Putamen (tissue), 1 donor: ENCODE results near the gene ABCA5.
A peak's percentile ranks its signal among the peaks of the same experiment; 100 is the strongest.

Experiments used
- DNase-seq: peaks from one replicate; pipeline ENCODE4 v3.0.0-alpha.2; 2016; ENCODE audit warnings: low spot score

Gene ABCA5

DNA sequence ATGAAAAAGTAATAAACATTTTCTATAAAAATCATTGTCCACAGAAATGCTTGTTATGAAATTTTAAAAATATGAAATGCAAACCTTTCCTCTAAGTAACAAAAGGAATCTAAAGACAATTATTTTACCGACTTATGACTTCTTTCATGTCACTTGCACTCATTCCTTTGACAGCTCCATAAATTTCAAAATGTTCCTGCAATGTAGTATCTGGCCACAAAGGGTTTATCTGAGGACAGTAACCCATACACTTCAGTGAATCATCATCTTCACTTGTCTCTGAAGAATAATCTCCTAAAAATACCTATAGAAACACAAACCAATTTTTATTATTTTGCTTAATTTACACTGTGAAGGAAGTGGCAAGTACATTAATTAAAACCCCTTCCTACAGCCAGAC lies 72.7 kb downstream of the ABCA5 start:
- no peak for DNase-seq

DNA sequence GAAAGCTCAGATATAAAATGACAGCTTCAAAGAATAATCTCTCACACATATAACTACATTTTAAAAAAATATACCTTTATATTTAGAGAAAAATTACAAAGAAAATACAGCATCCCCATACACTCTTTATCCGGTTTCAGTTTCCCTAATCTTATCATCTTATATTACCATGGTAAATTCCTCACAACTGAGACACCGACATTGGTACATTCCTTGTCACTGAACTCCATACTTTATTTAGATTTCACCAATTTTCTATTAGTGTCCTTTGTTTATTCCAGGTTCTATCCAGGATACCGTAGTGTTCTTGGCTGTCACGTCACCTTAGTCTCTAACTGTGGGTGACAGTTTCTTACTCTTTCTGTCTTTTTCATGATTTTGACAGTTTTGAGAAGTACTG lies 76.3 kb downstream of the ABCA5 start:
- no peak for DNase-seq

DNA sequence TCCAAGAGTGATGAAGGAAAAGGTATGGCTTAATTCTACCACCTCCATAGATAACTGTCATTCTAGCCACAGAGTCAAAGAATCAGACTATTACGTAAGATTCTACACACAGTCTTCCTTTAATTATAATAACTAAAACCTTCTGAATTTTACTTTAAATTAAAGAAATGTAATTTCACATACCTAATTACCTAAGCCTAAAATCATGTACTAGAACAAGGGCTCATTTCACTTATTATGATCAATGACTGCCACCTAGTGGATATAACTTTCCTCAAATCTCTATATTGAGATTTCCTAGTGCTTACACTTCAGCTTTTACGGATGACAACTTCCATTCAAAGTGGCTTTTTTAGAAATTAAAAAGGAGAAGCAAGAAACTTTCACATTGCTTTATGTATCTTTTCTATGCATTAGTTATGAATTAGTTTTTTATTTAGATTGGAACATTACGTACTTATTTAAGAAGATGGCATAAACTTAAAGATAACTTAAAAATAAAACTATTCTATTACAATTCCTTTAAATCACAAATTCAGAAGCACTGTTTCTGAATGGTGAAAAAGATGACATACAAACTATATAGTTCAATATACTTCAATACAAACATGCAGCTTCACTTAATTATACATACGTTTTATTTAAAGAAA lies 80.1 kb downstream of the ABCA5 start:
- peak; percentile 55 for DNase-seq

DNA sequence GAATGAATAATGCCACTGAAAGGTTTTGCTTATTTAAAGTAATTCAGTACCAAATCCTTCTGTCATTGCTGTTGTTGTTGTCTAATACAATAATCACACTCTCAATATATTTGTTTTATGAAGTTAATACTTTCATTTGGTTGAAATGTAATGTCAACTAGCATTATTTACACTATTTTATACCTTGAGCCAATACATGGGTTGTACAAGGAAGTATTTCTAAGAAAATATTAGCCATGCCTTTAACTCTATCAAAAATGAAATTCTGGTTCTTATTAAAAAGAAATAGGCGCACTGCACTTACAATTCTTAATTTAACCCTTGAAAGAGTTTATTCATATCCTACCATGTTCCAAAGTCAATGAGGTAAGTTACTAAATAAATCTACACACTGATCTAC lies 80.7 kb downstream of the ABCA5 start:
- no peak for DNase-seq

DNA sequence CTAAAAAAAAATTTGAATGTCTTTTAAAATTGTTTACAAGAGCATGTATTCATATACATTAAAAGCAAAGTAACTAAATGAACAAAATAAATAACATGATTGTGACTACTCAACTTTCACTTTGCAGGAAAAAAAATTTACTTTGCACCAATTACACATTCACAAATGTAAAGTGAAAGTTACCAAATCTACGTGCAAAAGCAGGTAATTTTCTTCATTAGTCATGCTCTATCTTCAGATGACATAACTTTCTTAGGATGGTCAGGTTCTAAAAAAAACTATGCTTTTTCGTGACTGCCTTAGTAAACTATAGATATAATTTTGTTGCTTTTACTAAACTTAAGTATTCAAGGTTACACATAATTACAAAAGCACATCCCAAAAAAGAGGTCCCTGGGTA lies 81.3 kb downstream of the ABCA5 start:
- DNase-seq, result no peak

DNA sequence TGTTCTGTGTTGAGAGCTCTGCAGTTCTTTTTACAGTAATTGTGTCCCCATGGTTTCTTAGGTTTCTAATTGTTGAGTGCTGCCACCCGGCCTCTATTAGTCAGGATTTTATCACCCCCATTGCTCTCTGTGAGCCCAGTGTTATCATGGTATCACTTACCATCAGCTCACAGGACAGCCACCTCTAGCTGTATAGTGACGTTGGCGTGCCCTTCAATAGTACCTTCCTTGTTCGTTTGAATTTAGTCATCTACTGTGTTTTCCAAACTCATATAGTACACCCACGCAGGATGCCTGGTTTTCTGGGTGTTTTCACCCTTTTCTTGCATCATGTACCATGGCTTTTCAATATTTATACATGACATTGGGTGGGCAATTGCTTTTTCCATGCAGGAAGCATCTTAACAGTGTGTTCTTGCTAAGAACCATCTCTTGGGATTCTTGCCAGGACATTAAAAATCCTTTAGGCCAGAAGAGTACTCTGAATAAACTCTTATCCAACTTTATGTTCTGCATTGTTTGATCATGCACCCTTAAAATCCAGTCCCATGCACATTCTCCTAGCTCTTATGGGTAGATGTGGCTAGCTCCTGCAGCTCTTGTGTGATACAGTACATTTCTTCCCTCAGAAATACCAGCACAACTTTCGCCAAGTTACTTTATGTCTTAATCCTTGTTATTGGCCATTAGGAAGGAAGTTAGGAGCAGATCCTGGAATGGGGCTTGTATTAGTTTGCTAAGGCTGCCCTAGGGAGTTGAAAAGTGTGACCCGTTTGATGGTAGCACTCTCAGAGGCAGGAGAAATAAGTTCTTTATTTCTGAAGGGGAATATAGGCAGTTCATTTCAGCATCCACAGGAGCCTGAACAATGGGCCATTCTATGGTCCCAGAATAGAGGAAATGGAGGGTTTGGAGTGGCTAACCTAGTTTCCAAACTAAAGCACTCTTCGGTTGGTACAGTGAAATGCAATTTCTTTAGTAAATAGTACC lies 87.0 kb downstream of the ABCA5 start:
- DNase-seq, result no peak

DNA sequence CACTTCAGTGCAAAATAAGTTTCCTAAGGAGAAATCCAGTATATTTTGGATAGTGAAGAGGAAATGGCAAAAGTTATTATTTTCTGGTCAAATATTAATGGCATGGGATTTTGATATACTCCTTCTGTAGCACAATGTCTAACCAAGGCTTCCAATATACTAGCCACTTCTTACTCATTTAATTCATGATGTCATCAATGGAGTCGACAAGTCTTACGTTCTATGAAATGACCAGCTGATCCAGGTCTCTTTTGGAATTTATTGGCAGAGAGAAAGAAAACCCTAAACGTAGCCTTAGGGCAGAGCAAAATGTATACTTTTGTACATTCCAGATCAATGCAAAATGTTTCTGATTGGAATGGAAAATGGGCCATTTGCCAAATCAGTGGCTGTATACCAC lies 90.0 kb downstream of the ABCA5 start:
- no peak for DNase-seq

DNA sequence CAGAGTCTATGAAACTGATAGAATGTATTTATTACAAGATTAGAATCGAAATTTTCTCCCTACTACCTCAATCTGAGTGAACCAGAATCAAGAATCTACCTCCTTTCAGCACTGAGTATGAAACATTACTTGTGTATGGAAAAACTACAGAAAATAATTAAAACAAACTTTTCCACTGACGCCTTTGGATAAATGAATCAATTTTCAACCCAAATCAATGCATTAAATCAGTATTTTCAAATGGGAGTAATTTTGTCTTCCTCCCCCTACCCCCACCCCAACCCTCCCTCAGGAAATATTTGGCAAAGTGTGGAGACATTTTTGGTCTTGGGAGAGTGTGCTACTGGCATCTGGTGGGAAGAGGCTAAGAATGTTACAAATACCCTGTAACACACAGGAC lies 90.5 kb downstream of the ABCA5 start:
- no peak for DNase-seq

DNA sequence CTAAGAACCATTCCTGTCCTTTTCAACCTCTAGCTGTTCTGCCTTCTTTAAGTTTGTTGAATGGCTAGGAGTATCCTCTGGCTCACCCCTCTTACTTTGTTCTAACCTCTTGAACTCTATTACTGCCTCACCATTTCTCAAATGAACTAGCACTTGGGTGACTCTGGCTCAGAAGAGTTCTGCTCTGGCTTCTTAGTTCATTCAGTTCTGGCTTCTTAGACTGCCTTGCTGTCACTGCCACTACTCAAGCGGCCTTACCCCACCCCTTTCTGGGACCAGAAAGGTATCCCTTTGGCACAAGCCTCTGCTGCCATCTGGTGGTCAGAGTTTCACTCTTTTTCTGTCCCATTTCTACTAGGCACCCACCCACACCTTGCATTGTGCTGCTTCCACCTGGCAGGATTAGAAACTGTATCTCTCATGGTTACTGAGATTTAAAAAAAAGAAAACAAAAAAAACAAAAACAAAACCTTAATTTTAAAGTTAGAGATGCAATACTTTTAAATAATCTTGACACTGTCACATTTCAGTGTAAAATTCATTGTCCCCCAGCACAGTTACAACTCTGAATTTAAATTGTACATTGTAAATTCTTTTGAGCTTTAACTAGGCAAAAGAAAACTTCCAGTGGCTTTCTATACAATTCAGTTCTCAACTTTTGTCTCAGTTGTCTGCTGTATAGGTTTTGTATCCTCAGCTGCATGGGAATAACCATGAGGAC lies 91.4 kb downstream of the ABCA5 start:
- DNase-seq, result peak; percentile 80

DNA sequence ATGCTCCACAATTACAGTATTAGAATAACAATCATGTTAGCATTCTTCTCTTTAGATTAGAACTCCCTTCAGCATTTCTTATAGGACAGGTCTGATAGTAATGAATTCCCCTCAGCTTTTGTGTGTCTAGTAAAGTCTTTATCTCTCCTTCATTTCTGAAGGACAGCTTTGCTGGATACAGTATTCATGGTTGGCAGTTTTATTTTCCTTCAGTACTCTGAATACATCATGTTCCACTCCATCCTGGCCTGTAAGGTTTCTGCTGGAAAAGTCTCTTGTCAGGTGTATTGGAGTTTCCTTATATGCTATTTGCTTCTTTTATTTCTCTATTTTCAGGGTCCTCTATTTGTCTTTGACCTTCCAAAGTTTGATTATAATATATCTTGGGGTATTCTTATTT lies 94.3 kb downstream of the ABCA5 start:
- no peak for DNase-seq

DNA sequence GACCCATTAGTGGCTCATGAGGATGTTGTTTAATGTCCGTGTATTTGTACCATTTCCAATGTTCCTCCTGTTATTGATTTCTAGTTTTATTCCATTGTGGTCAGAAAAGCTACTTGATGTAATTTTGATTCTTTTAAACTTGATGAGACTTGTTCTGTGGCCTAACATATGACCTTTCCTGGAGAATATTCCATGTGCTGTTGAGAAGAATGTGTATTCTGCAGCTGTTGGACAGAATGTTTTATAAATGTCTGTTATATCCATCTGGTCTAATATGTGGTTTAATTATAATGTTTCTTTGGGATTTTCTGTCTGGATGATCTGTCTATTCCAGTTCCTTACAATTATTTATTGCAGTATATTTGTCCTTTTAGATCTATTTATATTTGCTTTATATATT lies 95.4 kb downstream of the ABCA5 start:
- no peak for DNase-seq

DNA sequence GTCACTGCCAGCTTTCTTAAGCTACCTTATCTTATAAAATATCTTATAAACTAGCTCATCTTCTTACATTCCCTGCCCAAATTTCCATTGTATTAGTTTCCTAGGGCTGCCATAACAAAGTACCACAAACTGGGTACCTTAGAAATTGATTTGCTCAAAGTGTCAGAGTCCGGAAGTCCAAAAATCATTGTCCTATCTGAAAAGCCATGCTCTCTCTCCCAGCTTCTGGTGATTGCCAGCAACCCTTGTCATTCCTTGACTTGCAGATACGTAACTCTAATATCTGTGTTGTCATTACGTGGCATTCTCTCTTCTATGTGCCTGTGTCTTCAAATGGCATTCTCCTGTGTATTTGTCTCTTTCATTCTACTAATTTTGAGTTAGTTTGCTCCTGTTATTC lies 96.0 kb downstream of the ABCA5 start:
- DNase-seq, result no peak

DNA sequence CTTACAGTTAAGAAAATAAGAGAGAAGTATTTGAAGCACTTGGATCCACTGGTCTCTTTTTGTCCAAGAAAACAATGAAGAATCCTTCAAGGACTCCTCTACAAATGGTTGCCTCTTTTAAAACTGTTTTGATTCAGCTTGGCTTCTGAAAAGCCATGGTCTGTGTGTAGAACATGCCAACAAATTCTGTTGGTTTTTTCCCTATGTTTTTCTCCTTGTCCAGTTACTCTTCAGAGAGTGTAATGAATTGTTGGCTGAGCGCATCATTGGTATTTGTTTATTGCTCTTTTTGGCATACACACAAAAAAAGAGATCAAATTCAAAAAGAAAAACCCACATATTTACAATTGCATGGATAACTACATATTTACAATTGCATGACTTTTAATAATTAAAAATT lies 98.4 kb downstream of the ABCA5 start, which contains the start of gene ABCA10:
Gene ABCA10, minus strand, starts transcription at position 249 of the 400 bp plus-strand sequence. CDS start 3,466 bp downstream, outside the sequence.
- DNase-seq, result no peak

DNA sequence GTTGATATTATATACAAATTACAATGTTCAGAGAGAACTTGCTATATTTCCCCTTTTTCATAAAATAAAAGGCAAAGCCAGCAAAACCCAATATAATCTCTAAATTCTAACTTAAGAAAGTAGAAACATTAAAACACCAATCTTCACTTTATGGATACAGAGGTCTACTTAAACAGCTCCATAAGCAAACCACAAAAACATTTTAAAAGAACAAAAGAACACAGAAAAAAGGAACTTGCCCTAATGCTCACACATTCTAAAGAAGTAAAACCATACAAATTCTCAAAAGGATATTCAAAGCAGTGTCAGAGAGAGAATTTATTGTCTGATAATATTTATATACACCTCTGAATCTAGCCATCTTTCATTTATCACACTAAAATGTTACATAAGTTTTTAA lies 98.9 kb downstream of the ABCA5 start:
- DNase-seq, result no peak

DNA sequence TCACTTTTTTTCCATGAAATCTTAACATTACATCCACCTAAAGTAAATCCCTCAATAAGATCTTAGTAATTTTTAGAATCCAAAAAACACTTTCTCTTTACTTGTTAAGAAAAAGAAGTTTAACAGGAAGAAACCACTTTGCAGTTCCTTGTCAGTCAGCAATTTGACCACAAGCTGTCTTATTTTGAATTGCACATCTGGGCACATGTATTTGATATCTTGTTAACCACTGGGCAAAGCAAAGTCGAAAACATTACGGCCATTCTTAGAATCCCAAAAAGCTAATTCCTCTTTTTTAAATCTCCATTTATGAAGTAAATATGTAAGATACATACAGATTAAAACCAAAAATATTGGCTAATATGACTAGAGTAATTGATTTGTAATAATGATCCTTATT lies 99.4 kb downstream of the ABCA5 start:
- no peak for DNase-seq

DNA sequence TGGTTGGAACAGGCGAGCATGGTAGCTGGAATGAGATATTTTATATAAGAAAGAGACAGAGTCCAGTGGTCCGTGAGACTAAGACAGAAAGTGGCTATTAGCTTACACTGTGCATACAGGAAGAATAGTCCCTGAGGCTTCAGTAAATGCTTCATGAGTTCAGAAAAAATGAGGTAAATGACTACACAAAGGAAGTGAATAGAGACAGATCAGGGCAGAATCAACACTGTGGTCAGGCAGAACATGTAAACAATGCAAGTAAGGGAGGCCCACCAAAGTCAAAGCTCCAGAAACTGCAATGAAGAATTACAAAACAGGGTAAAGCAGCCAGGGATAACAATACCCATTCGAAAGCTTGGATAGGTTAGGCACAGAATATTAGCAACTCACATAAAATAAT lies 103.1 kb downstream of the ABCA5 start:
- DNase-seq, result no peak

DNA sequence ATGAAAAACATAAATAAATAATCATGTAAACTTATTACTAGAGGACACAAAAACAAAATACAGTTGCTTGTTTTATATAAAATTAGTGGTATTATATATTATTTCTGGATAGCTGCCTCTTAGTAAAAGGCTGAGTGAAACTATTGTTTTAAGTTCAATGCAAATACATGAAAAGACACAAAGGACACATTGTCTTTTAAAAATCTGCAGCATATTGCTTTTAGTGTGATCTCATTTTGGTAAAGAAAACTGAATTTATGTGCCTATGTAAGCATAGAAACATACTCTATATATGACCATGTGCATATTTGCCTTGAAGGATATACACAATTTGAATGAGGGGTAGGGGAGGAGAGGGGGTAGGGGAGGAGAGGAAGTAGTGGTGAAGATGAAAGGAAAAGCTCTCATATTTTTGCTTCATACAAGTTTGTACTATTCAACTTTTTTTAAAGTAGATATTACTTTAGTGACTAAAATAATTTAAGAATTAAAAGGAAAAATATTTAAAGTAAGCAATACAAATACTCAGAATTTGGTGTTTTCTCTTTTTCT lies 104.2 kb downstream of the ABCA5 start:
- no peak for DNase-seq

DNA sequence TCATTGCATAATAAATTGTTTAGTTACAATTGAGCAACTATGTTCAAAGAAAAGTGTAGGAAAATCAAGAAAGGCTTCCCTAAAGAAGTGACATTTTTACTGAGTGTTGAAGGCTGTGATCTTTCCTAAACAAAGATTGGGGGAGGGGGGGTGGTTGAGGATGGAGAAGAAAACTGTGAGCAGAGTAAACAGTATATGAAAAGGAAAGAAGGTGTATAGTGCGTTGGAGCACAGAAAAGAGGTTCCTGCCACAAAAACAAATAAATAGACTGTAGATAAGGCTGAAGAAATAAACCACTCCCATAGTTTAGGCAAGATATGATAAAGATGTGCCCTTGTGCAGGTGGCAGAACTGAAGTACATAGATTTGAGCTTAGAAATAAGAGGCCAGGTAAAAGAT lies 106.8 kb downstream of the ABCA5 start:
- DNase-seq, result no peak

DNA sequence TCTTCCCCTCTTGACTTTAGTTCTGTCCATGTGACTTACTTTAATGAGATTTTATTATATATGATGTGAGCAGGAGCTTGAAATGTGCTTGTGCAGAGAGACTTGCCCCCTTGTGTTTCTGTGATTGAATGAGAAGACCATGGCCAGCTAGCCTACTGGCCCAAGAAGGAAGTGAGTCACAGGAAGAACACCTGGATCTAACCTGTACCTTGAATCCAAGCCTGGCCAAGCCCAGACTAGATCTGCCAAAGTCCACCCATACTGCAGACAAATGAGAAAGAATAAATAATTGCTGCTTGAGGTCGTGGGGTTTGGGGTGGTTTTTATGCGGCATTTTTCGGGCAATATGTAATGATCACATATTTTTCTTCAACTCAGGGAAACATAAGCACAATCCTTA lies 107.9 kb downstream of the ABCA5 start:
- no peak for DNase-seq

DNA sequence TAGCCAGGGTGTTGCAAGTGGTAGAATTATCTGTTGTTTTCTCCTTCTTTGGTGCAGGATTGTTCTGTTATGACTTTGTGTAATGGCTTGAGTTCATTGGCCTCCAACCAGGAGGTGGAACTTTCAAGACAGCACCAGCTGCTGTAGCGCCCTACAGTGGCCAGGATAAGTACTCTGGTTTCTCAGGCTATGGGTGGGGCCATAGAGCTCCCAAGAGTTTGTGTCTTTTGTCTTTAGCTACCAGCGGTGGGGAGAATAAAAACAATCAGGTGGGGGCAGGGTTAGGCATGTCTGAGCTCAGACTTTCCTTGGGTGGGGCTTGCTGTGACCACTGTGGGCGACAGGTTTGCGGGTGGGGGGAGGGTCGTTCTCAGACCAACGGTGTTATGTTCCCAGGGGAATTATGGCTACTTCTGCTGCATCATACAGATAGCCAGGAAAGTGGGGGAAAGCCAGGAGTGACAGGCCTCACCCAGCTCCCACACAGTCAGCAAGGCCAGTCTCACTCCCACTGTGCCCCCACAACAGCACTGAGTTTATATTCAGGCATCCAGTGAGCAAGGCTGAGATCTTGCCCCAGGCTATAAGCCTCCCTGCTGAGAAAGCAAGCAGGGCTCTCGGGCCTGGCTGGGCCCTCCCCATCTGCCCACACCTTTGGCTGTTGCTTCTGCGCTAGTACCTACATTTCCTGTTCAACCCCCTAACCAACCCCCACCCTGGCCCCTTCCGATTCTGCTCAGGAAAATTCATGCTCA lies 113.7 kb downstream of the ABCA5 start:
- DNase-seq, result no peak

DNA sequence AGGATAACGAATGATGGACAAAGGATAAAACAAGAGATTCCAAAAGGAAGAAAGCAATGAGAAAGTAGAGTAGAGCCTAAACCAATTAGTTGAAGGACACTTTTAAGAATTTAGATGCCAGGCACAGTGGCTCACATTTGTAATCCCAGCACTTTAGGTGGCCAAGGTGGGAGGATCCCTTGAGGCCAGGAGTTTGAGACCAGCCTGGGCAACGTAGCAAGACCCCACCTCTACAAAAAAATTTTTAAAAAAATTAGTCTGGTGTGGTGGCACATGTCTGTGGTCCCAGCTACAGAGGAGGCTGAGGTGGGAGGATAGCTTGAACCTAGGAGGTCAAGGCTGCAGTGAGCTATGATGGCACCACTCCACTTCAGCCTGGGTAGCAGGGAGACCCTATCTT lies 118.3 kb downstream of the ABCA5 start:
- DNase-seq, result no peak

DNA sequence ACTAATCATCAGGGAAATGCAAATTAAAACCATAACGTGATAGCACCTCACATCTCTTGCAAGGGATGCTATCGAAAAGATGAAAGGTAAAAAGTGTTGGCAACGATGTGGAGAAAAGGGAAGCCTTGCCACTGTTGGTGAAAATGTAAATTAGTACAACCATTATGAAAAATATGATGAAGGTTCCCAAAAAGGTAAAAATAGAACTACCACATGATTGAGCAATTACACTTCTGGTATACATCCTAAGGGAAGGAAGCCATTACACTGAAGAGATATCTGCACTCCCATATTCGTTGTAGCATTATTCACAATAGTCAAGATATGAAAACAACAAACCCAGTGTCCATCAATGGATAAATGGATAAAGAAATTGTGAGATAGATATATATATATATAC lies 119.8 kb downstream of the ABCA5 start:
- DNase-seq, result no peak
